Measurements from ENCODE around the gene UGT2B11.
"Not testable (repeated sequence)": the region's sequence is repeated elsewhere in the genome, so short reads cannot be mapped to it uniquely, and the experiment has no call there.

- not testable (repeated sequence) for TF ChIP-seq CTCF (IDR thresholded peaks at IDR 0.05; ENCODE audit: low read depth, low read length, poor library complexity, severe bottlenecking); EZH2phosphoT487 (IDR thresholded peaks at IDR 0.05; ENCODE audit: borderline replicate concordance, low read length)
Measured at GRCh38 chr4:69191905-69192304, 22.6 kb downstream of the UGT2B11 start.
